LNCAP (cell line): ENCODE measurements around the gene ELF2.
A peak's percentile ranks its signal among the peaks of the same experiment; 100 is the strongest.

Experiments used
- CTCF ChIP-seq: fragments of 450-650 bp; IDR thresholded peaks from 2 replicates; pipeline ENCODE4 v1.5.1; 2017; ENCODE audit warnings: mild to moderate bottlenecking

ELF2 gene

GRCh38 chr4:139108567-139109128, 68.4 kb downstream of the ELF2 start:
- TF ChIP-seq CTCF = no peak

DNA sequence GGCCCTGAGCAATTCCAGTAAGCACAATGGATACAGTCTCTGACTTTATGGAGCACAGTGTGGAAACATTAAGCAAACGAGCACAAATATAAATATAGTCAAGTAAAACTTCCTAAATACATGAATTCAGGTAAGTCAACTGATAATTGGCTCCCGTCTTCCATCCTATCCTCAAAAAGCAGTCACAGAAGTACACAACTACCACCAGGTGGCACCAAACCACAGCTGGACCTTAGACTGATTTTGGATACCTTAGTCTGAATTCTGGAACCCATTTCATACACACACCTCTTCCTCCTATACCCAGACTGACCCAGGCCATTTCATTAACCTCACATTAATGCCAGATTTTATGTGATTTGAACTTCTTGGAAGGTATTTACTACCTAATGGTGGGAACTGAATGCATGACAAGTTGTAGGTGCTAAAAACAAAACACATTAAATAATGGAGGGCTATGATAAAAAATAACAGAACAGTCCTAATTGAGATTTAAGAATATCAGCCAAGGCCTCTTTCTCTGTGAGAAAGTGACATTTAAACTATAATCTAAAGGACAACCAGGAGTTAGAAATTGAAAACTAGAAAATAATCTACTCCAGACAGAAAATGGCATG, 77.5 kb downstream of the ELF2 start:
- peak; percentile 78 for TF ChIP-seq CTCF

- TF ChIP-seq CTCF = no peak
Measured at GRCh38 chr4:139092271-139092670, 84.7 kb downstream of the ELF2 start.

DNA sequence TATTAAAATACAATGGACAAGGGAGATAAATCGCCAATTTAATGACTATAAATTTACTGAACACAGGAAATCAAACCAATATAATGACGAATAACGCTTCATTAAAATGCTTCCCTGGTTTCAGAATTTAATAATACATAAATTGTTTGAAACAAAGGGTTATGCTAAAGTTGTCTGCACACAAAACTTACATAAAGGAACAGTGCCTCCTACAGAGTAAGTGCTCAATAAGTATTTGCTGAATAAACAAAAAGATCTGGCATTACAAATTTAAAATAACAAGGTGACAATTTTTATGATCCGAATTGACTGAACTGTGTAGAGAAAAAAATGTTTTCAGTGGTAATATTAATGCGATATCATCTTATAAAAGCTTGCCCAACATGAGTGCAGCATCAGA, 91.9 kb downstream of the ELF2 start:
- peak; percentile 54 for TF ChIP-seq CTCF

DNA sequence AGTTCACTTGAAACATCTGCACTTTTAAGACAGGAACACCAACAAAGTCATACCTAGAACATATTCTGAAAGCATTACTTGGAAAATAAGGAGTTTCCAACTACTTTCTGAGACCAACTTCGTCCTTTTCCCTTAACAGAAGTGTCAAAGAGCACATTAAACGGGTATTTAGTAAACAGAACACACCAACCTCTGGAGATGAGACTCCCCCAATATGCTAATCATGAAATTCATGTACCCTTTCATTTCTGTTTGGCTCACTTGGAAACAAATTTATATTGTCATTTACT, 92.3 kb downstream of the ELF2 start:
- TF ChIP-seq CTCF = no peak

DNA sequence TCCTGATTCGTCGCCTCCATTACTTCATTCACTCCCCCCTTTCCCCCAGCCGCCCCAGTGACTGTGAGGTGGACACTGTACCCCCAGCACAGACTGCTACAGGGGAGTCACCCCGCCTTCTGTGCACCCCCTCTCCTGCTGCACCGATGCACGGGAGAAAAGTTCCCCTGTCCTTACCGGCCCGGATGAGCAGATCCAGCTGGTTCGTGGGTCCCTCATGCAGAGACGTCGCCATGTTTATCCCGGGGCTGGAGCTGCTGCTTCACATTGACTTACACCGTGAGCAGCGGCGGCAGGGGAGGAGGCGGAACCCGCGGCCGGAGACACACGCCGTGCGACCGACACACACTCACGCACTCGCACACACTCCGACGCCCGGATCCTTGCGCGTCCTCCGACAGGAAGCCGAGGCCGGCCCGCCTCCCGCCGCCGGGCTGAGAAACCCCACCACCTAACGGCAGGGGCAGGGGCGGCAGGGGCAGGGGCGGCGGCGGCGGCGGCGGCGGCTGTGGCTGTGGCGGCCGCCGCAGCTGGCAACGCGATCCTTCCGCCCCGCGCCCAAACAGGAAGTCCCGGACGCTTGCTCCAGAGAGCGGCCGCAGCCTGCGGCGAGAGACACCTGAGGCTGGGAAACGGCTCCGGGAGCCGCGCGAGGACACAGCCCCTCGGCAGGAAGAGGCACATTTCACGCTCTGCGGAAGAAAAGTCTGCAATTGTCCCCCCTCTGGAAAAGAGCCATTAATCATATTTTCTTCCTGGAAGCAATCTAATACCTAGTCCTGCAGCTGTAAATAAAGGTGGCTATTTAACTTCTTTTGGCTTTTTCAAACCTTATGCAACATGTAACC, 92.8 kb downstream of the ELF2 start:
- peak; percentile 11; the same call in 1 of the 2 replicates for TF ChIP-seq CTCF

GRCh38 chr4:139083607-139083955, 93.4 kb downstream of the ELF2 start:
- no peak for TF ChIP-seq CTCF
